HG02884 (cell line): ENCODE measurements around the gene CCDC74B.
"Not testable (repeated sequence)": the region's sequence is repeated elsewhere in the genome, so short reads cannot be mapped to it uniquely, and the experiment has no call there.

ENCODE experiments used
- ATAC-seq: cut with Tn5 transposase; IDR thresholded peaks from one replicate; pipeline ENCODE4 v1.9.1; 2021; ENCODE audit warnings: mild to moderate bottlenecking, moderate library complexity; ENCODE audit not compliant: unreplicated experiment

The CCDC74B gene

GRCh38 chr2:130169163-130169562 is 24.3 kb upstream of the CCDC74B start:
- not testable (repeated sequence) for ATAC-seq

GRCh38 chr2:130166611-130167010 is 21.7 kb upstream of the CCDC74B start:
- not testable (repeated sequence) for ATAC-seq

DNA sequence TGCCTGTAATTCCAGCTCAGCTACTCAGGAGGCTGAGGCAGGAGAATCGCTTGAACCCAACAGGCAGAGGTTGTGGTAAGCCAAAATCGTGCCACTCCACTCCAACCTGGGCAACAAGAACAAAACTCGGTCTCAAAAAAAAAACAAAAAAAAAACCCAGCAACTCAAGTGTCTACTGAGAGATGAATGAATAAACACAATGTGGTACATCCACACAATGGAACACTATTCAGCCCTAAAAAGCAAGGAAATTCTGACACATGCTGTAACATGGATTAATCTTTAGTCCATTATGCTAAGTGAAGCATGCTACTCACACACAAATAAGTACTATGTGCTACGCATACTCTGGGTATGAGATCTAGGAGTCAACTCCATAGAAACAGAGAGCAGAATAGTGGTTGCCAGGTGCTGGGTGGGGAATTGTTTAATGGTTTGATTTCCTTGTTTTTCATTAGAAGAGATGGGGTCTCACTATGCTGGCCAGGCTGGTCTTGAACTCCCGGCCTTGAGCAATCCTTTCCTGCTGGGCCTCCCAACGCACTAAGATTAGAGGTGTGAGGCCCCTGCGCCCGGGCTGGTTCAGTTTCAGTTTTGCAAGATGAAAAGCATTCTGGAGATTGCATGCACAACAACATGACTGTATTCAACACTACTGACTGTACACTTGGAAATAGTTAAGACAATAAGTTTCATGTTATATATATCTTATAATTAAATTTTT is 20.5 kb upstream of the CCDC74B start:
- no peak for ATAC-seq

GRCh38 chr2:130162968-130163367 is 18.1 kb upstream of the CCDC74B start:
- ATAC-seq, result no peak

DNA sequence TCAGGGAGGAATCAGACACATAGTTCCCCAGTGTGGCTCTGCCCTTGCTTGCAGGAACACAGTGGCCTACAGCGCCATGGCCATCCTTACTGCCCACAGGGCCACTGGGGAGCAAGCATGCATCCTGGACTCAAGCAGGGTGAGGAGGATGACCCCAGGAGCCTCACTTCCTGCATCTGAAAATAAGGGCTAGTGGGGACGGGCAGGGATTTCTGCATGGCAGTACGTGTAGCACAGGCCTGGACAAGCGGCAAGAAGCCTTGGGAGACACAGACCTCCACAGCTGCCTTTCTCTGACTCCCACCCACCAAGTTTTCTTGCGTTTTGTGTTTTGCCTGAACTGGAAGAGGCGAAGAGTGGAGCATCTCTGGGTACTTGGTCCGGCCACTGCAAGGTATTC is 17.6 kb upstream of the CCDC74B start:
- not testable (repeated sequence) for ATAC-seq

DNA sequence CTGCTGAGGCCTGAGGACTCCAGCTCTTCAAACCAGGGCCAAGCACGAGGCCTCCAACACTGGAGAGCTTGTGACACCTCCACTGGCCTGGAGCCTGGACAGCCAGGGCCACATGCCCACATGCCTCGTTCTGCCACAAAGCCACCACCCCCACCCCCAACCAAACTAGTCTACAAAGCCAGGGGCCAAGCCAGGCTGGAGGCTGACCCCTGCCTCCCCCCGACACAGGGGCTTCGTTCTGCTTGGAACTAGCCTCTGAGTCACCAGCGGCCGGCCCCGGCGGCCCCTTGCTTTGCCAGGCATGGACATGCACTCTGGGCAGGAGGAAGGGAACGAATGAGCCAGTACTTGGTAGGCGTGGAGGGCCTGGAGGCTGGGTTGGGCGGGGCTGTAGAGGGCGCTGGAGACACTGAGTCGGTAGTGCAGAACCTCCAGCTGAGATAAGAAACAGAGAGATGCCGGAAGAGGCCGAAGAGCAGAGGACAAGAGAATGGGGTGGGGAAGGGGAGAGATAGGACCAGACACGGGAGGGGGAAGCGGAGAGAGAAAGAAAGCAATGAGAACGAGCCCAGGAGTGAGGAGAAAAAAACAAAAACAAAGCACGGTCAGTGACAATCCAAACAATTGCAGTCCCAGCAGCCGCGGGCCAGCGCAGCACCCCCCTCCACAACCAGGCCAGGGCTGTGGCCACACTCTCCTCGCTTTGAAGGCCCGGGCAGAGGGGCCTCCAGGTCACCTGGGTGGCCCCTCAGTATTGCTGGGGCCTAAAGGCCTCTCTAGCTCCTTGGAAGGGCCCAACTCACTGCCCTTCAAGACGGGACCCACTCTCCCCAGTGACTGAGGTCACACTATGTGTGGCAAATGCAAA is 16.2 kb upstream of the CCDC74B start:
- ATAC-seq, result not testable (repeated sequence)

GRCh38 chr2:130160131-130160530 is 15.2 kb upstream of the CCDC74B start:
- no peak for ATAC-seq

DNA sequence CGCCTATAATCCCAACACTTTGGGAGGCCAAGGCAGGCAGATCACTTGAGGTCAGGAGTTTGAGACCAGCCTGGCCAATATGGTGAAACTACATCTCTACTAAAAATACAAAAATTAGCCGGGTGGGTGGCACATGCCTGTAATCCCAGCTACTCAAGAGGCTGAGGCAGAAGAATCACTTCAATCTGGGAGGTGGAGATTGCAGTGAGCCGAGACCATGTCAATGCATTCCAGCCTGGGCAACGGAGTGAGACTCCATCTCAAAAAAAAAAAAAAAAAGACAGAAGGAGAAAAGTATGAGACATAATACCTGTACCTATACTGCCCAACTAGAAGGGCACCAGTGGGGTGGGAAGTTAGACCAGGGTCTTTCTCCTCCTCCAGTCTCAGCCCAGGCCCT is 14.5 kb upstream of the CCDC74B start:
- not testable (repeated sequence) for ATAC-seq

GRCh38 chr2:130158631-130159030 is 13.7 kb upstream of the CCDC74B start:
- ATAC-seq, result no peak

- peak; percentile 78 for ATAC-seq
Observed at GRCh38 chr2:130157825-130158514, 13.1 kb upstream of the CCDC74B start.

GRCh38 chr2:130157354-130157753 is 12.4 kb upstream of the CCDC74B start:
- peak; percentile 31 for ATAC-seq

DNA sequence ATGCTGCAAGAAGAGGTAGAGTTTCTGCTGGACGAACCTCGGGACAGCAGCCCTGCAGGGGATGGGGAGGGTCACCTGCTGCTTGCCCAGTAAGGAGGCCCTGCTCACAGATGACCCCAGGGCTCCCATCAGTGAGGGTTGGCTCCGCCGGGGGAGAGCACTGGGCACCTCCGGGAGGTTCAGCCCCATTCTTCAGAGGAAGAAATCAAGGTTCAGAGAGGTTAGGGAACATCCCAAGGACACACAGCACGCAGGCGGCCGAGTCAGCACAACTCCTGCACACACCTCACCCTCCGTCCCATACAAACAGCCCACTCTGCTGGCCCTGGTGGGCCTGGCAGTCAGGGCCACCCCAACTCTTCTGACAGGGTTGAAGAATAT is 11.7 kb upstream of the CCDC74B start:
- no peak for ATAC-seq

DNA sequence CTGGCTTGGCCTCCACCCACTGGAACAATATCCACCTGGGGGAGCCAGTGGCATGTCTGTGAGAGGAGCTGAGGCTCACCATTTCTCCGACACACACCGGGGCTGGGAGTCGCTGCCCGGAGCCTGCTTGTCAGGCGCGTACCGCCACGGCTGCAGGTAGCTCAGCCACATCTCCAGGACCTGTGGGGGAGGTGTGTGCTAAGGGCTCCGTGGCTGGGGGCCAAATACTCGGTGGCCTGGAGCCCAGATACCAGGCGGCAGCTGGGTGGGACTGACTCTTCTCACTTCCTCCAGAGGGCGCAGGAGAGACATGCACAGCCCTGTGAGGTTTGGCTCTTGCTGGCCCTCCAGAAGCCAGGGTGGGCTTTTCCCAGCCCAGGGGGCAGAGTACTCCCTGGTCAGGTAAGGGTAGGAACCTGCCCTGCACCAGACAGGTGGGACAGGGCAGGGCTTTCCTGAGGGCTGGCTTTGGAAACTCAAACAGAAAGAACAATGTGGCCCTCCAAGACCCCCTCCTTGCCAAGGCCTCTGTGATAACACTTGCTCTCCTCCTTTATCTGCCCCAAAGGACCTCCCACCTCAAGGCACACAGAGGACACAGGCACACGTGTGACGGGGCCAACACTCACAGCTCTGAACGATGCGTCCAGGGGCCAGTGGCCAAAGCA is 11.2 kb upstream of the CCDC74B start:
- ATAC-seq, result not testable (repeated sequence)

DNA sequence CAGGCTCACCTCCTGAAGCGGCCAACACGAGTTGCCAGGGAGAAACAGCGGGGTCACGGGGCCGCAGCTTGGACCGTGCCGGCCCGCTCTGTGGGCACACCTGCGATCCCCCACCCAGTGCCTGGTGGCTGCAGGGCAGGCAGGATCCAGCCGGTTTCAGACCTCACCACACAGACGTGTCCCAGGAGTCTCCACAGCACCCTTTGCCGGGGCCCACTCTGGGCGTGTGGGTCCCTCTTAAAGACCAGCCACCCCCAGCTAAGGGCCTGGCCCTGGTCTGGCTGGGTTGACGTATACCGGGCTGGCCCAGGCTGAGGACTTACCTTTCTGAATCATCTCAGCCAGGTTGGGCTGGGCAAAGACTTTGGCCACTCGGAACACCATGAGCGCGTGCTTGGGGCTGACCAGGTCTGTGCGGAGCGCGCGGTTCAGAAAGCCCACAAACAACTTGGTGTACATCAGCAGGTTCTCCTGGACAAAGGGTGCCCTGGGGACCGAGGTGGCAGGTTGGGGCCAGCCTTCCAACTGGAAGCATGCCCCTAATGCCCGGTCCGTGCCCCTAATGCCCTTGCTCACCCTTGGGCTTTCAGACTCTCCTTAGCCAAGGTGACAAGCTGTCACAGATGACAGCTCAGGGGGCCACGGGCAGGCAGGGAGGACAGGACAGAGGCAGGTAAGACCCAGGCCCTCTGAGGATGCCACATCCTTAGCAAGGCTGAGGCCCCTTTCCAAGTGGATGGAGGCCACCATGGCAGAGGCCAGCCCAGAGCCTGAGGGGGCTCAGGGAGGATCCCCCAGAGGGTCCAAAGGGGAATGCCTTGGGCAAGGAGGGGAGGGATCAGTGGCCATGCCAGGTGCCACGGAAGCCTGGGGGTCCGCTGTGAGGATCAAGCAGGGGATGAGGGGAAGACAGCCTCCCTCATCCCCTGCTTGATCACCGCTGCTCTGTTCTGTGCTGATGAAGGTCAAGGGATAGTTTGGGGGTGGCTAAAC is 10.2 kb upstream of the CCDC74B start:
- no peak for ATAC-seq

GRCh38 chr2:130154423-130154770 is 9.5 kb upstream of the CCDC74B start:
- not testable (repeated sequence) for ATAC-seq

- not testable (repeated sequence) for ATAC-seq
Observed at GRCh38 chr2:130153721-130154422, 9.0 kb upstream of the CCDC74B start.

DNA sequence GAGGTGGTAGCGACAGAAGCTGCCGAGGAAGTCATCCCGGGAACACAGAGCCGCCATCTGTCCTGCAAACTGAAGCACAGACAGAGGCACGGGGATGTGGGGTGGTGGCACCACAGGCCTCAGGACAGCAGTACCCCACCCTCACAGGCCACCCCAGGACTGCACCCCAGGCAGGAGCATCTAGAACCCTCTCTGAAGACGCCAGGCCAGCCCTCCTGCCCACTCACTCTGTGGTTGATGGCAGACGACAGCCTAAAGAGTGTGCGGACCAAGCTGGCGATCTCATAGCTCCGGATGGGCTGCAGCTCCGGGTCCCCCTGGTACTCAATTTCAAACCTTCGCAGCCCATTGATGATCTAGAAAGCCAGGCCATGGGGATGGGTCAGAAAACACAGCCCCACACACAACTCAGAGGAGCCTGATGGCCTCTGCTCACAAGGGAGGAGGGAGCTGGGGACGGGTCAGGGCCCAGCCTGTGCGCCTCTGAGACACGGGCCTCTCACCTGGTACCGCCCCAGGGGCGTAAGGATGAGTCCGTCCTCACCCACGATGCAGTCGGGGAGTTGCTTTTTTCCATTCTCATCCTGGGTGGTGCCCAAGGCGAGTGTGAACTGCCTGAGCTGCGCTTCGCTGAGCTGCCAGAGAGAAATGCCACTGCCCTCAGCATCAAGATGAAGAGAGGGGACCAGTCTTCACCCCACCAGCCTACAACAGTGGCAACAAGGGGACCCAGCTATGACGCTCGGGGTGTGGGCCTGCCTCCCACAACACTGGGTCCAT is 8.1 kb upstream of the CCDC74B start:
- ATAC-seq, result no peak

- ATAC-seq, result not testable (repeated sequence)
Observed at GRCh38 chr2:130152136-130152815, 7.4 kb upstream of the CCDC74B start.
